ENCODE results near the gene MAGI3.

DNA sequence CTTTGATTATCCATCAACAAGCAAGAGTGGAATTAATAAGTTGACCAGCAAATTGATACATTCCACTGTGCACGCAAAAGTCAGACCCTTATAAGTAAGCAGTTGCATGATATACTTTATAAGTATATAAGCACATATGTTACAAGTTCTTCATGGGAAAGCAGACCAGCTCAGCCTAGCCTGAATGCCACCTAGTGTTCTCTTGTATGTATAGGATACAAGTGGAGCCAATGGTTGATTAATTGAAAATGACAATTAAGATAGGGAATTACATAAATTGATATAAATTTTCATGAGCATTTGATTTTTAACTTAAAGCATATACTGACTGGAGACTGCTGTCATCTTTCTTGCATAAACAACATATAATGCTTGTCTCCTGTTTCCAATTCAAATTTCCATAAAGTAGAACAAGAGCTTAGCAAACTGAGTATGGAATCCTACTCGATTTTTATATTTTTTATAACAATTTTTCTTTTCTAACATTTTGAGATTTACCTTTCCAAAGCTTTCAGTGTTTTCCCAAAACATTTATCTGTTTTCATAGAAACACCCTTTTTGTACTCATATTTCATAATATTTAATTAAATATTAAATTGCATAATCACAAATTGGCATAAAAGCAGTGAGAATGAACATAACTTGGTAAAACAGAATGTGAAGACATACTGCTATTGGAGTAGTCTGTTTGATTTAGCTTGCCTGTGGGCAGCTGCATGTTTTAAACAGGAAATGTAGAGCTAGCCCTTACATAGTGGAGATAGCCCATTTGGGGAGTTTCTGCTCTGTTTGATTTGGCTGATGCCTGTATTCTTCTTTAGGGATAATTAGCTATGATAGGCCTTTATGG, 62.8 kb downstream of the MAGI3 start:
- TF ChIP-seq, protein P1, sequence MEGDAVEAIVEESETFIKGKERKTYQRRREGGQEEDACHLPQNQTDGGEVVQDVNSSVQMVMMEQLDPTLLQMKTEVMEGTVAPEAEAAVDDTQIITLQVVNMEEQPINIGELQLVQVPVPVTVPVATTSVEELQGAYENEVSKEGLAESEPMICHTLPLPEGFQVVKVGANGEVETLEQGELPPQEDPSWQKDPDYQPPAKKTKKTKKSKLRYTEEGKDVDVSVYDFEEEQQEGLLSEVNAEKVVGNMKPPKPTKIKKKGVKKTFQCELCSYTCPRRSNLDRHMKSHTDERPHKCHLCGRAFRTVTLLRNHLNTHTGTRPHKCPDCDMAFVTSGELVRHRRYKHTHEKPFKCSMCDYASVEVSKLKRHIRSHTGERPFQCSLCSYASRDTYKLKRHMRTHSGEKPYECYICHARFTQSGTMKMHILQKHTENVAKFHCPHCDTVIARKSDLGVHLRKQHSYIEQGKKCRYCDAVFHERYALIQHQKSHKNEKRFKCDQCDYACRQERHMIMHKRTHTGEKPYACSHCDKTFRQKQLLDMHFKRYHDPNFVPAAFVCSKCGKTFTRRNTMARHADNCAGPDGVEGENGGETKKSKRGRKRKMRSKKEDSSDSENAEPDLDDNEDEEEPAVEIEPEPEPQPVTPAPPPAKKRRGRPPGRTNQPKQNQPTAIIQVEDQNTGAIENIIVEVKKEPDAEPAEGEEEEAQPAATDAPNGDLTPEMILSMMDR (IDR thresholded peaks at IDR 0.05): peak; percentile 23
- no peak for TF ChIP-seq EZH2 (IDR thresholded peaks at IDR 0.05; ENCODE audit: borderline replicate concordance, insufficient read depth, low read depth, low read length, poor library complexity, severe bottlenecking)

All from B cell (primary cell).